HepG2 (cell line): ENCODE measurements around the gene C1QC. TPM values are rescaled to one million over a fixed set of nuclear protein-coding genes. Genes with fewer than 3 reads are reported as not detected.

Source experiments
- GATA4 ChIP-seq: sonication (generic); IDR thresholded peaks from 2 replicates; pipeline ENCODE4 v1.6.1; 2016; ENCODE audit warnings: antibody characterized with exemption, low read depth, borderline replicate concordance
- GPBP1L1 ChIP-seq: sonication (generic); formaldehyde crosslinking; IDR thresholded peaks from 2 replicates; pipeline ENCODE4 v1.5.0; 2020; ENCODE audit warnings: mild to moderate bottlenecking, missing genetic modification reagents
- MTA3 ChIP-seq: sonication (generic); formaldehyde crosslinking; IDR thresholded peaks from 2 replicates; pipeline ENCODE4 v1.4.0; 2020; ENCODE audit warnings: missing genetic modification reagents
- NFKB2 ChIP-seq: sonication (generic); formaldehyde crosslinking; IDR thresholded peaks from 2 replicates; pipeline ENCODE4 v1.4.0; 2020; ENCODE audit warnings: missing genetic modification reagents, borderline replicate concordance
- SP4 ChIP-seq: sonication (generic); formaldehyde crosslinking; IDR thresholded peaks from 2 replicates; pipeline ENCODE4 v1.8.1; 2023; ENCODE audit warnings: mild to moderate bottlenecking, missing genetic modification reagents
- SSRP1 ChIP-seq: IDR thresholded peaks from 2 replicates; pipeline ENCODE4 v1.6.1; 2016; ENCODE audit warnings: control low read depth
- ZBTB1 ChIP-seq: sonication (generic); formaldehyde crosslinking; IDR thresholded peaks from 2 replicates; pipeline ENCODE4 v1.4.0; 2020; ENCODE audit warnings: missing genetic modification reagents, borderline replicate concordance
- ZFP36L2 ChIP-seq: sonication (generic); formaldehyde crosslinking; IDR thresholded peaks from 2 replicates; pipeline ENCODE4 v1.4.0; 2020; ENCODE audit warnings: missing genetic modification reagents
- ZNF275 ChIP-seq: sonication (generic); formaldehyde crosslinking; IDR thresholded peaks from 2 replicates; pipeline ENCODE4 v1.8.0; 2022; ENCODE audit warnings: missing genetic modification reagents, mild to moderate bottlenecking, inconsistent platforms, borderline replicate concordance
- ZNF644 ChIP-seq: IDR thresholded peaks from 2 replicates; pipeline ENCODE4 v1.6.1; 2016; ENCODE audit warnings: low read depth
- ZNF652 ChIP-seq: IDR thresholded peaks from 2 replicates; pipeline ENCODE4 v1.6.1; 2016; ENCODE audit warnings: low read depth, borderline replicate concordance
- ZNF740 ChIP-seq: sonication (generic); formaldehyde crosslinking; IDR thresholded peaks from 2 replicates; pipeline ENCODE4 v1.4.0; 2020; ENCODE audit warnings: missing genetic modification reagents
- polyA plus RNA-seq, 8 experiments: library from polyadenylated mRNA; depleted of rRNA in 3 of 8; stranded (reverse) in 7 of 8; unstranded in 1 of 8; fragments of >200 nt; fragmentation: Illumina TruSeq in 4 of 8; extraction: Trizol in 4 of 8; gene quantifications; 2 replicates each; pipeline versions ENCODE4 v1.2.1 to v1.2.3, GENCODE V29; 2011 to 2016; ENCODE audit warnings: low read depth in 4 of 8, missing spikeins in 1 of 8, mixed read lengths in 1 of 8; ENCODE audit not compliant: insufficient read depth in 1 of 8
- total RNA-seq, 5 experiments: library from RNA; depleted of rRNA; stranded (reverse); fragments of >200 nt; fragmentation: Illumina TruSeq; extraction: Trizol; gene quantifications; 2 replicates each; pipeline ENCODE4 v1.2.3, GENCODE V29; 2016; ENCODE audit warnings: low read depth in 1 of 5
- TF ChIP-seq, protein P1 (sequence below): sonication (generic); formaldehyde crosslinking; IDR thresholded peaks from 2 replicates; pipeline ENCODE4 v1.4.0; 2020; ENCODE audit warnings: missing genetic modification reagents
- TF ChIP-seq, protein P2 (sequence below): fragments of 450-650 bp; IDR thresholded peaks from 2 replicates; pipeline ENCODE4 v1.6.1; 2016
- TF ChIP-seq, protein P3 (sequence below): sonication (generic); formaldehyde crosslinking; IDR thresholded peaks from 2 replicates; pipeline ENCODE4 v1.9.0; 2021; ENCODE audit warnings: missing genetic modification reagents, borderline replicate concordance
- TF ChIP-seq, protein P4 (sequence below): IDR thresholded peaks from 2 replicates; pipeline ENCODE4 v1.6.1; 2016; ENCODE audit warnings: mild to moderate bottlenecking, missing biosample characterization, missing genetic modification reagents

The C1QC gene
- total and polyA plus RNA-seq, 2 of the 13 experiments (the other 11 are each of a cell fraction or from before 2014, with no cell fraction given): not detected

GRCh38 chr1:22641906-22642636, 1.4 kb upstream of the C1QC start (continued):
- TF ChIP-seq, protein P1, sequence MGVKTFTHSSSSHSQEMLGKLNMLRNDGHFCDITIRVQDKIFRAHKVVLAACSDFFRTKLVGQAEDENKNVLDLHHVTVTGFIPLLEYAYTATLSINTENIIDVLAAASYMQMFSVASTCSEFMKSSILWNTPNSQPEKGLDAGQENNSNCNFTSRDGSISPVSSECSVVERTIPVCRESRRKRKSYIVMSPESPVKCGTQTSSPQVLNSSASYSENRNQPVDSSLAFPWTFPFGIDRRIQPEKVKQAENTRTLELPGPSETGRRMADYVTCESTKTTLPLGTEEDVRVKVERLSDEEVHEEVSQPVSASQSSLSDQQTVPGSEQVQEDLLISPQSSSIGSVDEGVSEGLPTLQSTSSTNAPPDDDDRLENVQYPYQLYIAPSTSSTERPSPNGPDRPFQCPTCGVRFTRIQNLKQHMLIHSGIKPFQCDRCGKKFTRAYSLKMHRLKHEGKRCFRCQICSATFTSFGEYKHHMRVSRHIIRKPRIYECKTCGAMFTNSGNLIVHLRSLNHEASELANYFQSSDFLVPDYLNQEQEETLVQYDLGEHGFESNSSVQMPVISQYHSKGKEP (CRISPR knock-in tag): no peak
- TF ChIP-seq SSRP1: no peak
- no peak for TF ChIP-seq ZNF740 (CRISPR knock-in tag)
- TF ChIP-seq GATA4: no peak
- TF ChIP-seq ZBTB1 (CRISPR knock-in tag): no peak
- TF ChIP-seq NFKB2 (CRISPR knock-in tag): peak; percentile 53; the same call in 1 of the 2 replicates
- TF ChIP-seq GPBP1L1: no peak
- TF ChIP-seq, protein P2, sequence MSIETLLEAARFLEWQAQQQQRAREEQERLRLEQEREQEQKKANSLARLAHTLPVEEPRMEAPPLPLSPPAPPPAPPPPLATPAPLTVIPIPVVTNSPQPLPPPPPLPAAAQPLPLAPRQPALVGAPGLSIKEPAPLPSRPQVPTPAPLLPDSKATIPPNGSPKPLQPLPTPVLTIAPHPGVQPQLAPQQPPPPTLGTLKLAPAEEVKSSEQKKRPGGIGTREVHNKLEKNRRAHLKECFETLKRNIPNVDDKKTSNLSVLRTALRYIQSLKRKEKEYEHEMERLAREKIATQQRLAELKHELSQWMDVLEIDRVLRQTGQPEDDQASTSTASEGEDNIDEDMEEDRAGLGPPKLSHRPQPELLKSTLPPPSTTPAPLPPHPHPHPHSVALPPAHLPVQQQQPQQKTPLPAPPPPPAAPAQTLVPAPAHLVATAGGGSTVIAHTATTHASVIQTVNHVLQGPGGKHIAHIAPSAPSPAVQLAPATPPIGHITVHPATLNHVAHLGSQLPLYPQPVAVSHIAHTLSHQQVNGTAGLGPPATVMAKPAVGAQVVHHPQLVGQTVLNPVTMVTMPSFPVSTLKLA: no peak
- no peak for TF ChIP-seq ZNF644
- no peak for TF ChIP-seq ZNF652 (CRISPR knock-in tag)
- TF ChIP-seq, protein P3, sequence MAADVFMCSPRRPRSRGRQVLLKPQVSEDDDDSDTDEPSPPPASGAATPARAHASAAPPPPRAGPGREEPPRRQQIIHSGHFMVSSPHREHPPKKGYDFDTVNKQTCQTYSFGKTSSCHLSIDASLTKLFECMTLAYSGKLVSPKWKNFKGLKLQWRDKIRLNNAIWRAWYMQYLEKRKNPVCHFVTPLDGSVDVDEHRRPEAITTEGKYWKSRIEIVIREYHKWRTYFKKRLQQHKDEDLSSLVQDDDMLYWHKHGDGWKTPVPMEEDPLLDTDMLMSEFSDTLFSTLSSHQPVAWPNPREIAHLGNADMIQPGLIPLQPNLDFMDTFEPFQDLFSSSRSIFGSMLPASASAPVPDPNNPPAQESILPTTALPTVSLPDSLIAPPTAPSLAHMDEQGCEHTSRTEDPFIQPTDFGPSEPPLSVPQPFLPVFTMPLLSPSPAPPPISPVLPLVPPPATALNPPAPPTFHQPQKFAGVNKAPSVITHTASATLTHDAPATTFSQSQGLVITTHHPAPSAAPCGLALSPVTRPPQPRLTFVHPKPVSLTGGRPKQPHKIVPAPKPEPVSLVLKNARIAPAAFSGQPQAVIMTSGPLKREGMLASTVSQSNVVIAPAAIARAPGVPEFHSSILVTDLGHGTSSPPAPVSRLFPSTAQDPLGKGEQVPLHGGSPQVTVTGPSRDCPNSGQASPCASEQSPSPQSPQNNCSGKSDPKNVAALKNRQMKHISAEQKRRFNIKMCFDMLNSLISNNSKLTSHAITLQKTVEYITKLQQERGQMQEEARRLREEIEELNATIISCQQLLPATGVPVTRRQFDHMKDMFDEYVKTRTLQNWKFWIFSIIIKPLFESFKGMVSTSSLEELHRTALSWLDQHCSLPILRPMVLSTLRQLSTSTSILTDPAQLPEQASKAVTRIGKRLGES (CRISPR knock-in tag): no peak
- TF ChIP-seq ZNF275 (CRISPR knock-in tag): no peak
- TF ChIP-seq SP4: peak; percentile 22; the same call in 1 of the 2 replicates
- TF ChIP-seq, protein P4, sequence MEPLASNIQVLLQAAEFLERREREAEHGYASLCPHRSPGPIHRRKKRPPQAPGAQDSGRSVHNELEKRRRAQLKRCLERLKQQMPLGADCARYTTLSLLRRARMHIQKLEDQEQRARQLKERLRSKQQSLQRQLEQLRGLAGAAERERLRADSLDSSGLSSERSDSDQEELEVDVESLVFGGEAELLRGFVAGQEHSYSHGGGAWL: no peak
- no peak for TF ChIP-seq MTA3 (CRISPR knock-in tag)
- TF ChIP-seq ZFP36L2 (CRISPR knock-in tag): no peak
